GM10266 (cell line): Measurements from ENCODE around the gene GAS2.
A peak's percentile ranks its signal among the peaks of the same experiment; 100 is the strongest.

Source experiments
- DNase-seq: peaks from one replicate; pipeline ENCODE4 v3.0.0; 2012; ENCODE audit errors: extremely low spot score
- CTCF ChIP-seq: IDR thresholded peaks from 2 replicates; pipeline ENCODE4 v1.5.1; 2012; ENCODE audit warnings: mild to moderate bottlenecking, low read depth; ENCODE audit not compliant: control insufficient read depth, insufficient read depth; ENCODE audit errors: missing control alignments

Gene GAS2

DNA sequence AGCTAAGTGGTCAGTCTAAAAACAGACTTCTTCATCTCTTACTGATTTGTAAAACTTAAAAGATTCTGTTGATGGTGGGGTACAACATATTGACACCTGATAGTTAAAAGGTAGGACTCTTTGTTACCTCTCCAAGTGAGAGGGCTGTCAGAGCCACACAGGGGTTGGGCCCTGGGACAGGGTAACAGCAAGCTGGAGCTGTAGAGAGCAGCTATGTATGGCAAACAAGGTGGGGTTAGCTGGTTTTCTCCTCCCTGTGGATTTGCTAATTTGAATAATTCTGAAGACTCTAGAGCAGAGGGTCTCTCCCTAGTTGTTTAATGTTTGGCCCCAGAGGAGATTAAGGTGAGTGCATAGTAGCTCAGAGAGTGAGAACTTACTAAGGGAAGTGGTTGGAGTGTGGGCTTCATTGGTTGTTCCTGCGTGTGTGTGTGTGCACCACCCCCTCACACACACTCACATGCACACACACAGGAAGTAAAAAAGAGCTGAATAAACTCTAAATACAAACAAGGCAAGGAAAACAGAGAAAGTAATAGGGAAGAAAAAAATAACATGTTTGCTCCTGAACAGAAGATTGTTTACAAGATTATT, 9.2 kb upstream of the GAS2 start:
- peak; percentile 39 for DNase-seq
- no peak for TF ChIP-seq CTCF

- no peak for TF ChIP-seq CTCF
- DNase-seq = no peak
Measured at GRCh38 chr11:22659783-22660182, 6.6 kb upstream of the GAS2 start.

GRCh38 chr11:22666688-22667439, 453 bp downstream of the GAS2 start:
- TF ChIP-seq CTCF = no peak
- peak; percentile 30 for DNase-seq

- no peak for DNase-seq
- TF ChIP-seq CTCF = no peak
Measured at GRCh38 chr11:22668005-22668796, 1.8 kb downstream of the GAS2 start.

- DNase-seq = no peak
- no peak for TF ChIP-seq CTCF
Measured at GRCh38 chr11:22669368-22669767, 3.0 kb downstream of the GAS2 start.

- peak; percentile 44 for DNase-seq
- peak; percentile 53 for TF ChIP-seq CTCF
Measured at GRCh38 chr11:22670830-22671229, 4.4 kb downstream of the GAS2 start.
